GM12892 (cell line): ENCODE measurements around the gene SLC31A2.

Source experiments
- DNase-seq: peaks from one replicate; pipeline ENCODE4 v3.0.0; 2011; ENCODE audit not compliant: insufficient read length
- FAIRE-seq: peaks from 2 replicates; lab custom pipeline; 2011; peaks lifted over from hg19 to GRCh38; lab: Jason Lieb, UNC
- POLR2A ChIP-seq: IDR thresholded peaks from 2 replicates; pipeline ENCODE4 v1.6.1; 2011; ENCODE audit warnings: low read depth, low read length, control low read depth
- POLR2AphosphoS5 ChIP-seq: IDR thresholded peaks from 2 replicates; pipeline ENCODE4 v1.6.1; 2011; ENCODE audit warnings: low read depth, low read length, control low read depth
- TAF1 ChIP-seq: IDR thresholded peaks from 2 replicates; pipeline ENCODE4 v1.6.1; 2011; ENCODE audit warnings: low read depth, mild to moderate bottlenecking, control low read depth, low read length, borderline replicate concordance

SLC31A2 gene

GRCh38 chr9:113176803-113177202 is 26.0 kb downstream of the SLC31A2 start:
- FAIRE-seq, result no peak
- no peak for DNase-seq
- TF ChIP-seq POLR2A (no peak), POLR2AphosphoS5 (no peak), TAF1 (no peak)

GRCh38 chr9:113177251-113177650 is 26.4 kb downstream of the SLC31A2 start:
- FAIRE-seq (no peak), DNase-seq (no peak)
- TF ChIP-seq POLR2AphosphoS5 (no peak), POLR2A (no peak), TAF1 (no peak)

GRCh38 chr9:113178087-113178486 is 27.3 kb downstream of the SLC31A2 start:
- DNase-seq (no peak), FAIRE-seq (no peak)
- TF ChIP-seq POLR2AphosphoS5, result no peak
- TF ChIP-seq TAF1, result no peak
- TF ChIP-seq POLR2A, result no peak

- FAIRE-seq, result no peak
- no peak for DNase-seq
- no peak for TF ChIP-seq POLR2A
Observed at GRCh38 chr9:113179839-113180238, 29.0 kb downstream of the SLC31A2 start.

GRCh38 chr9:113181165-113181564 is 30.4 kb downstream of the SLC31A2 start:
- DNase-seq, result no peak
- no peak for FAIRE-seq
- TF ChIP-seq POLR2A (no peak), TAF1 (no peak), POLR2AphosphoS5 (no peak)

- FAIRE-seq, result no peak
- TF ChIP-seq TAF1 (no peak), POLR2A (no peak), POLR2AphosphoS5 (no peak)
- DNase-seq, result no peak
Observed at GRCh38 chr9:113183956-113184488, 33.2 kb downstream of the SLC31A2 start.

GRCh38 chr9:113184539-113184938 is 33.7 kb downstream of the SLC31A2 start:
- DNase-seq, result no peak
- TF ChIP-seq POLR2AphosphoS5, result no peak
- TF ChIP-seq POLR2A, result no peak
- no peak for TF ChIP-seq TAF1
- FAIRE-seq, result no peak

- TF ChIP-seq POLR2A (no peak), TAF1 (no peak), POLR2AphosphoS5 (no peak)
- DNase-seq (no peak), FAIRE-seq (no peak)
Observed at GRCh38 chr9:113185271-113185670, 34.5 kb downstream of the SLC31A2 start.

GRCh38 chr9:113186137-113186755 is 35.4 kb downstream of the SLC31A2 start:
- no peak for TF ChIP-seq POLR2A
- TF ChIP-seq TAF1, result no peak
- TF ChIP-seq POLR2AphosphoS5, result no peak
- no peak for FAIRE-seq
- DNase-seq, result no peak

- no peak for DNase-seq
- FAIRE-seq, result no peak
- TF ChIP-seq TAF1 (no peak), POLR2A (no peak), POLR2AphosphoS5 (no peak)
Observed at GRCh38 chr9:113187929-113188595, 37.3 kb downstream of the SLC31A2 start.

GRCh38 chr9:113192455-113192854 is 41.6 kb downstream of the SLC31A2 start:
- DNase-seq, result no peak
- TF ChIP-seq POLR2AphosphoS5 (no peak), TAF1 (no peak), POLR2A (no peak)
- no peak for FAIRE-seq
